ENCODE results near the gene ITGB6. TPM values are rescaled to one million over a fixed set of nuclear protein-coding genes. Genes with fewer than 3 reads are reported as not detected.

The ITGB6 gene
- total RNA-seq, 1 donor from 2014 or later: 0.99 TPM

GRCh38 chr2:160229591-160229990 lies 29.5 kb upstream of the ITGB6 start:
- Histone ChIP-seq H3K27me3 (ENCODE audit: low read depth) (no peaks in the 10 kb centered on the region), H3K27ac (replicated peaks) (no peak overlapping the region), H3K9me3 (replicated peaks) (no peaks in the 10 kb centered on the region), H3K36me3 (no peaks in the 10 kb centered on the region), H3K4me3 (no peak overlapping the region), H3K4me1 (peaks cover 35% of the 10 kb centered on the region)
- no peak for TF ChIP-seq CTCF (IDR thresholded peaks at IDR 0.05; ENCODE audit: borderline replicate concordance)
- no peak for DNase-seq
- intact Hi-C loops (cut with micrococcal nuclease): no loop called here

- no peaks in the 10 kb centered on the region for H3K27me3 ChIP-seq (ENCODE audit: low read depth)
- no peak overlapping the region for H3K27ac ChIP-seq (replicated peaks)
- H3K9me3 ChIP-seq (replicated peaks): no peaks in the 10 kb centered on the region
- no peak overlapping the region for H3K4me3 ChIP-seq
- TF ChIP-seq CTCF (IDR thresholded peaks at IDR 0.05; ENCODE audit: borderline replicate concordance): no peak
- H3K4me1 ChIP-seq: peaks cover 36% of the 10 kb centered on the region
- no peaks in the 10 kb centered on the region for H3K36me3 ChIP-seq
- intact Hi-C loops (cut with micrococcal nuclease): no loop called here
- no peak for DNase-seq
These were observed 28.3 kb upstream of the ITGB6 start for GRCh38 chr2:160228141-160228917.

DNA sequence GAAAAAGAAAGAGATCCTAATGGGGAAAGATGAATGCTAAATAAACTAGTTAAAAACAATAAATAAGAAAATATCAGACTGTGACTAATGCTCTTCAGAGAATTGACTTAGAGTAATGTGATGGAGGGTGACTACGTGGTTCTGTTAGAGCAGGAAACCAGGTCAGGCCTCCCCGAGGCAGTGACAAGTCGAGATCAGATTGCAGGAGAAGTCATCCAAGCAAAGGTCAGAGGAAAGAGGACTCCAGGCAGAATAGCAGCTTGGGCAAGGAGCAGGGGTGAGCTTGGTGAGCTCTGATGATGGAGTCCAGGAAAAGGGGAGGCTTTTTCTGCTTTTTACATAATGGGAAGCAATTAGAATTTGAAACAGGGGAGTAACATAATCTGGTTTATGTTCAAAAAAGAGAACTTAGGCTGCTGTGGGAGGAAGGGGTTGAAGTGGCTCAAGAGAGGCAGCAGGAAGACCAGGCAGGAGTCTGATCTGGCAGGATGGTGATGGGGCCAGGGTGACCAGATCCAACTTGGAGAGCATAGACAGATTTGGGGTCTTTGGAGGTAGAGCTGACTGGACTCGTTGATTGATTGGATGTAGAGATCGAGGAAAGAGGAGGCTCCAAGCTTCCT lies 27.3 kb upstream of the ITGB6 start:
- TF ChIP-seq CTCF (IDR thresholded peaks at IDR 0.05; ENCODE audit: borderline replicate concordance): no peak
- Histone ChIP-seq H3K27ac (replicated peaks) (no peak overlapping the region), H3K4me1 (peaks cover 43% of the 10 kb centered on the region), H3K4me3 (no peak overlapping the region), H3K36me3 (no peaks in the 10 kb centered on the region), H3K27me3 (ENCODE audit: low read depth) (no peaks in the 10 kb centered on the region), H3K9me3 (replicated peaks) (no peaks in the 10 kb centered on the region)
- intact Hi-C loops (cut with micrococcal nuclease): no loop called here
- DNase-seq: no peak

GRCh38 chr2:160226367-160226766 lies 26.3 kb upstream of the ITGB6 start:
- H3K4me3 ChIP-seq: no peak overlapping the region
- DNase-seq: no peak
- no peaks in the 10 kb centered on the region for H3K9me3 ChIP-seq (replicated peaks)
- no peak for TF ChIP-seq CTCF (IDR thresholded peaks at IDR 0.05; ENCODE audit: borderline replicate concordance)
- no peaks in the 10 kb centered on the region for H3K36me3 ChIP-seq
- H3K27me3 ChIP-seq (ENCODE audit: low read depth): no peaks in the 10 kb centered on the region
- no peak overlapping the region for H3K27ac ChIP-seq (replicated peaks)
- H3K4me1 ChIP-seq: peaks cover 53% of the 10 kb centered on the region
- intact Hi-C loops (cut with micrococcal nuclease): no loop called here

DNA sequence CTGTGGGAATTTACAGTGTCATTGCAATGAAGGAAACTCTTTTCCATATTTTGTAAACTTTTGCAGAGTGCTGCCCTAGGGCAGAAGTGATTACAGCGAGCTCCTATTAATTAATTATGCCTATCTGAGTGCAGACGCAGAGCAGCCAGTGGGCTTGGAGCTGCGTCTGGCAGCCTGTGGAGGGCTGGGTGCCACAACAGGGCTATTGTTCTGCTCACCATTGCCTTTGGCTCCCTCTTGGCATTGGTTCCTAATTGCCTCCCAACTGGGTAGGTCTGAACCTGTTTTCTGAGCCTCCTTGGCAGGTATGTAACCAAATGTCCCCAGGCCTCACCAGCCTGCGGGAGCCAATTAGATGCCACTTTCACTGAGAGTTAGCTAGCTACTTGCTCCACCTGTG lies 25.6 kb upstream of the ITGB6 start:
- peaks cover 60% of the 10 kb centered on the region for H3K4me1 ChIP-seq
- DNase-seq: no peak
- H3K36me3 ChIP-seq: no peaks in the 10 kb centered on the region
- TF ChIP-seq CTCF (IDR thresholded peaks at IDR 0.05; ENCODE audit: borderline replicate concordance): no peak
- intact Hi-C loops (cut with micrococcal nuclease): no loop called here
- no peaks in the 10 kb centered on the region for H3K9me3 ChIP-seq (replicated peaks)
- H3K27me3 ChIP-seq (ENCODE audit: low read depth): no peaks in the 10 kb centered on the region
- H3K27ac ChIP-seq (replicated peaks): no peak overlapping the region
- H3K4me3 ChIP-seq: no peak overlapping the region
